A673 (cell line): ENCODE results near the gene HPN. TPM values are rescaled to one million over a fixed set of nuclear protein-coding genes. Genes with fewer than 3 reads are reported as not detected.
"Not testable (repeated sequence)": the region's sequence is repeated elsewhere in the genome, so short reads cannot be mapped to it uniquely, and the experiment has no call there.

Source experiments
- BruUV-seq: library from RNA; stranded (reverse); fragments of 400-500 nt; replicated peaks from 2 replicates; lab custom pipeline; 2021; lab: Mats Ljungman, UMichigan
- CTCF ChIA-PET: fragments of 300-600 bp; sonication (Branson Sonifier 250); formaldehyde crosslinking; loops from one replicate; lab custom pipeline; 2022; ENCODE audit warnings: antibody characterized with exemption; lab: Charles Lee
- POLR2A ChIA-PET: fragments of 300-600 bp; sonication (Branson Sonifier 250); formaldehyde crosslinking; loops from one replicate; lab custom pipeline; 2022; ENCODE audit warnings: antibody characterized with exemption; ENCODE audit not compliant: low non-redundant PET; lab: Charles Lee
- DNase-seq: peaks from one replicate; pipeline ENCODE4 v3.0.0-alpha.2; 2015; ENCODE audit warnings: low spot score
- H3K27ac ChIP-seq: fragments of 200-600 bp; sonication (generic); 2 replicates; pipeline ENCODE4 v1.5.1; 2016; ENCODE audit warnings: mixed run types, low read depth, mild to moderate bottlenecking, mixed read lengths, antibody characterized with exemption, low read length; ENCODE audit not compliant: poor library complexity, severe bottlenecking
- H3K27me3 ChIP-seq: fragments of 200-600 bp; sonication (generic); replicated peaks from 2 replicates; pipeline ENCODE4 v1.6.1; 2017; ENCODE audit warnings: mixed run types, low read depth, mild to moderate bottlenecking, mixed read lengths, antibody characterized with exemption, low read length; ENCODE audit not compliant: insufficient read depth, poor library complexity
- H3K36me3 ChIP-seq: fragments of 200-600 bp; sonication (generic); 2 replicates; pipeline ENCODE4 v1.6.1; 2016; ENCODE audit warnings: mixed run types, mild to moderate bottlenecking, mixed read lengths, antibody characterized with exemption, low read length; ENCODE audit not compliant: insufficient read depth, poor library complexity, severe bottlenecking
- H3K4me1 ChIP-seq: fragments of 200-600 bp; sonication (generic); 2 replicates; pipeline ENCODE4 v1.6.1; 2017; ENCODE audit warnings: mixed run types, mild to moderate bottlenecking, mixed read lengths, antibody characterized with exemption, low read length; ENCODE audit not compliant: insufficient read depth, poor library complexity, severe bottlenecking
- H3K4me3 ChIP-seq: fragments of 200-600 bp; sonication (generic); 2 replicates; pipeline ENCODE4 v1.5.1; 2016; ENCODE audit warnings: low read depth, mixed run types, mild to moderate bottlenecking, mixed read lengths, low read length; ENCODE audit not compliant: poor library complexity, severe bottlenecking
- H3K9me3 ChIP-seq: fragments of 200-600 bp; sonication (generic); 2 replicates; pipeline ENCODE4 v1.6.1; 2016; ENCODE audit warnings: mixed run types, low read depth, mild to moderate bottlenecking, mixed read lengths, antibody characterized with exemption, low read length; ENCODE audit not compliant: poor library complexity, severe bottlenecking
- CTCF ChIP-seq: fragments of 300-800, 200-600 bp; sonication (generic); conservative IDR thresholded peaks from 2 replicates; pipeline ENCODE4 v1.5.1; 2017; ENCODE audit warnings: low read depth, mild to moderate bottlenecking, antibody characterized with exemption, low read length, moderate library complexity, mixed read lengths
- EZH2 ChIP-seq: fragments of 200-600 bp; sonication (generic); IDR thresholded peaks from 2 replicates; pipeline ENCODE4 v1.6.1; 2017; ENCODE audit warnings: borderline replicate concordance, low read depth, mild to moderate bottlenecking, mixed read lengths, antibody characterized with exemption, low read length; ENCODE audit not compliant: poor library complexity, severe bottlenecking
- intact Hi-C: fragments of 100-400 bp; cut with micrococcal nuclease; formaldehyde crosslinking; loops from one replicate; pipeline ENCODE4 v1.10.0; 2022; ENCODE audit not compliant: unreplicated experiment
- total RNA-seq: library from RNA; stranded (reverse); gene quantifications from 2 replicates; pipeline ENCODE4 v1.2.3, GENCODE V29; 2021

HPN gene
- total RNA-seq, 1 experiment from 2014 or later: not detected

- ChIA-PET CTCF (interaction anchor here (0.8 kb wide), 1 partner anchor 41 kb away, joined by 3 read pairs; no protein-coding TSS in a partner anchor), POLR2A (no interaction called here)
- Histone ChIP-seq H3K27ac (no peak overlapping the region), H3K27me3 (no peaks in the 10 kb centered on the region), H3K4me1 (no peaks in the 10 kb centered on the region), H3K9me3 (no peaks in the 10 kb centered on the region), H3K4me3 (no peak overlapping the region), H3K36me3 (peaks cover 78% of the 10 kb centered on the region)
- no peak for DNase-seq
- TF ChIP-seq CTCF (no peak), EZH2 (no peak)
- intact Hi-C loops: loop anchor here (10.0 kb wide), 1 partner anchor 179 kb away; no protein-coding TSS in a partner anchor
- no TSS peak for BruUV-seq
Measured at GRCh38 chr19:35013820-35014754, 27.4 kb upstream of the HPN start.

- intact Hi-C loops: loop anchor here (10.0 kb wide), 1 partner anchor 180 kb away; no protein-coding TSS in a partner anchor
- BruUV-seq, H3K9me3 ChIP-seq, POLR2A ChIA-PET, H3K4me3 ChIP-seq, H3K27ac ChIP-seq, H3K27me3 ChIP-seq, H3K4me1 ChIP-seq, DNase-seq: not testable (repeated sequence)
- H3K36me3 ChIP-seq: peaks cover 78% of the 10 kb centered on the region
- CTCF ChIA-PET: interaction anchor here (0.8 kb wide), 1 partner anchor 42 kb away, joined by 3 read pairs; no protein-coding TSS in a partner anchor
Measured at GRCh38 chr19:35014774-35015173, 26.7 kb upstream of the HPN start.

- H3K4me1 ChIP-seq: no peaks in the 10 kb centered on the region
- peaks cover 77% of the 10 kb centered on the region for H3K36me3 ChIP-seq
- ChIA-PET CTCF (interaction anchor here (0.8 kb wide), 1 partner anchor 43 kb away, joined by 3 read pairs; no protein-coding TSS in a partner anchor), POLR2A (no interaction called here)
- intact Hi-C loops: loop anchor here (10.0 kb wide), 1 partner anchor 181 kb away; no protein-coding TSS in a partner anchor
- DNase-seq: no peak
- H3K27me3 ChIP-seq: no peaks in the 10 kb centered on the region
- no peak overlapping the region for H3K4me3 ChIP-seq
- no peak overlapping the region for H3K27ac ChIP-seq
- TF ChIP-seq EZH2 (no peak), CTCF (no peak)
- no TSS peak for BruUV-seq
- no peaks in the 10 kb centered on the region for H3K9me3 ChIP-seq
Measured at GRCh38 chr19:35015270-35015953, 26.1 kb upstream of the HPN start.
